ENCODE data around the gene KIF3C.

DNA sequence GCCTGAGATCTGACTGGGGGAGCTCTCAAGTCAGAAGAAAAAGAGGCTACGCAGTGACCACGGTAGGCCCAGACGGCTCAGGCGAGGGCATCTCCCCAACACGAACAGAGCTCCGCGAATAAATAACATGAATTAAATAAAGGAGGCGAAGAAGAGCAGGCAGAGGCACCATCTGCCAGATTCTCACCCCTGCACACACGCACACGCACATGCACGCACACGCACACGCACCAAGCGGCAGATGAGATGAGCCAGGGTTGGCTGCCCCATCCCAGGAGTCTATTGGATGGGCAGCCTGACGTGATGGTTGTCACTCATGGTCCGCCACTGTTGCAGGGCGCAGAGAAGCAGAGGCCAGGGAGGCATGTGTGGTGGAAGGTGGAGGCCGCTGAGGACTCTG lies 53.6 kb downstream of the KIF3C start:
- TF ChIP-seq GATA2 (IDR thresholded peaks at IDR 0.05; ENCODE audit: low read depth, low read length) (no peak), GATA3 (IDR thresholded peaks at IDR 0.05; ENCODE audit: low read depth, low read length) (no peak)

All from SH-SY5Y (cell line).